Measurements from ENCODE around the gene SEMA3A.

DNA sequence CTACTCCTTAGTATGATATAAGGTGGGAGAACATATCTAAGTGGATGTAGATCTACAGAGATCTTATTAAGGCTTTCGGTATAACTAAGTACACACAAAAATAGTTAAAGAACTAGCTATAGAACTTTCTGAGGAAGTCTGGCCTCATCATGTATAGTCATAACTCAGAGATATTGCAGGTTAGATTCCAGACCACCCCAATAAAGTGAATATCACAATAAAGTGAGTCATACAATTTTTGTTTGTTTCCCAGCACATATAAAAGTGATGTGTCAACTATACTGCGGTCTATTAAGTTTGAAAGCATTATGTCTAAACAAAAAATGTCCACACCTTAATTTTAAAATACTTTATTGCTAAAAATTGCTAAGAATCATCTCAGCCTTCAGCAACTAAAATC lies 24.7 kb upstream of the SEMA3A start:
- TF ChIP-seq STAT1 (IDR thresholded peaks at IDR 0.05; ENCODE audit: unreplicated experiment) (no peak), REST (IDR thresholded peaks at IDR 0.05; ENCODE audit: unreplicated experiment) (no peak), POLR2AphosphoS5 (IDR thresholded peaks at IDR 0.05; ENCODE audit: low read depth) (no peak), EZH2 (IDR thresholded peaks at IDR 0.05; ENCODE audit: low read depth, unreplicated experiment) (no peak), ZNF114 (CRISPR knock-in tag; IDR thresholded peaks at IDR 0.05) (no peak), CREB1 (CRISPR knock-in tag; IDR thresholded peaks at IDR 0.05; ENCODE audit: low read depth) (no peak)
- TF ChIP-seq, protein P1, sequence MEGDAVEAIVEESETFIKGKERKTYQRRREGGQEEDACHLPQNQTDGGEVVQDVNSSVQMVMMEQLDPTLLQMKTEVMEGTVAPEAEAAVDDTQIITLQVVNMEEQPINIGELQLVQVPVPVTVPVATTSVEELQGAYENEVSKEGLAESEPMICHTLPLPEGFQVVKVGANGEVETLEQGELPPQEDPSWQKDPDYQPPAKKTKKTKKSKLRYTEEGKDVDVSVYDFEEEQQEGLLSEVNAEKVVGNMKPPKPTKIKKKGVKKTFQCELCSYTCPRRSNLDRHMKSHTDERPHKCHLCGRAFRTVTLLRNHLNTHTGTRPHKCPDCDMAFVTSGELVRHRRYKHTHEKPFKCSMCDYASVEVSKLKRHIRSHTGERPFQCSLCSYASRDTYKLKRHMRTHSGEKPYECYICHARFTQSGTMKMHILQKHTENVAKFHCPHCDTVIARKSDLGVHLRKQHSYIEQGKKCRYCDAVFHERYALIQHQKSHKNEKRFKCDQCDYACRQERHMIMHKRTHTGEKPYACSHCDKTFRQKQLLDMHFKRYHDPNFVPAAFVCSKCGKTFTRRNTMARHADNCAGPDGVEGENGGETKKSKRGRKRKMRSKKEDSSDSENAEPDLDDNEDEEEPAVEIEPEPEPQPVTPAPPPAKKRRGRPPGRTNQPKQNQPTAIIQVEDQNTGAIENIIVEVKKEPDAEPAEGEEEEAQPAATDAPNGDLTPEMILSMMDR (conservative IDR thresholded peaks at IDR 0.05; ENCODE audit: low read depth in 2 of 2), result no peak
- TF ChIP-seq, protein P2, sequence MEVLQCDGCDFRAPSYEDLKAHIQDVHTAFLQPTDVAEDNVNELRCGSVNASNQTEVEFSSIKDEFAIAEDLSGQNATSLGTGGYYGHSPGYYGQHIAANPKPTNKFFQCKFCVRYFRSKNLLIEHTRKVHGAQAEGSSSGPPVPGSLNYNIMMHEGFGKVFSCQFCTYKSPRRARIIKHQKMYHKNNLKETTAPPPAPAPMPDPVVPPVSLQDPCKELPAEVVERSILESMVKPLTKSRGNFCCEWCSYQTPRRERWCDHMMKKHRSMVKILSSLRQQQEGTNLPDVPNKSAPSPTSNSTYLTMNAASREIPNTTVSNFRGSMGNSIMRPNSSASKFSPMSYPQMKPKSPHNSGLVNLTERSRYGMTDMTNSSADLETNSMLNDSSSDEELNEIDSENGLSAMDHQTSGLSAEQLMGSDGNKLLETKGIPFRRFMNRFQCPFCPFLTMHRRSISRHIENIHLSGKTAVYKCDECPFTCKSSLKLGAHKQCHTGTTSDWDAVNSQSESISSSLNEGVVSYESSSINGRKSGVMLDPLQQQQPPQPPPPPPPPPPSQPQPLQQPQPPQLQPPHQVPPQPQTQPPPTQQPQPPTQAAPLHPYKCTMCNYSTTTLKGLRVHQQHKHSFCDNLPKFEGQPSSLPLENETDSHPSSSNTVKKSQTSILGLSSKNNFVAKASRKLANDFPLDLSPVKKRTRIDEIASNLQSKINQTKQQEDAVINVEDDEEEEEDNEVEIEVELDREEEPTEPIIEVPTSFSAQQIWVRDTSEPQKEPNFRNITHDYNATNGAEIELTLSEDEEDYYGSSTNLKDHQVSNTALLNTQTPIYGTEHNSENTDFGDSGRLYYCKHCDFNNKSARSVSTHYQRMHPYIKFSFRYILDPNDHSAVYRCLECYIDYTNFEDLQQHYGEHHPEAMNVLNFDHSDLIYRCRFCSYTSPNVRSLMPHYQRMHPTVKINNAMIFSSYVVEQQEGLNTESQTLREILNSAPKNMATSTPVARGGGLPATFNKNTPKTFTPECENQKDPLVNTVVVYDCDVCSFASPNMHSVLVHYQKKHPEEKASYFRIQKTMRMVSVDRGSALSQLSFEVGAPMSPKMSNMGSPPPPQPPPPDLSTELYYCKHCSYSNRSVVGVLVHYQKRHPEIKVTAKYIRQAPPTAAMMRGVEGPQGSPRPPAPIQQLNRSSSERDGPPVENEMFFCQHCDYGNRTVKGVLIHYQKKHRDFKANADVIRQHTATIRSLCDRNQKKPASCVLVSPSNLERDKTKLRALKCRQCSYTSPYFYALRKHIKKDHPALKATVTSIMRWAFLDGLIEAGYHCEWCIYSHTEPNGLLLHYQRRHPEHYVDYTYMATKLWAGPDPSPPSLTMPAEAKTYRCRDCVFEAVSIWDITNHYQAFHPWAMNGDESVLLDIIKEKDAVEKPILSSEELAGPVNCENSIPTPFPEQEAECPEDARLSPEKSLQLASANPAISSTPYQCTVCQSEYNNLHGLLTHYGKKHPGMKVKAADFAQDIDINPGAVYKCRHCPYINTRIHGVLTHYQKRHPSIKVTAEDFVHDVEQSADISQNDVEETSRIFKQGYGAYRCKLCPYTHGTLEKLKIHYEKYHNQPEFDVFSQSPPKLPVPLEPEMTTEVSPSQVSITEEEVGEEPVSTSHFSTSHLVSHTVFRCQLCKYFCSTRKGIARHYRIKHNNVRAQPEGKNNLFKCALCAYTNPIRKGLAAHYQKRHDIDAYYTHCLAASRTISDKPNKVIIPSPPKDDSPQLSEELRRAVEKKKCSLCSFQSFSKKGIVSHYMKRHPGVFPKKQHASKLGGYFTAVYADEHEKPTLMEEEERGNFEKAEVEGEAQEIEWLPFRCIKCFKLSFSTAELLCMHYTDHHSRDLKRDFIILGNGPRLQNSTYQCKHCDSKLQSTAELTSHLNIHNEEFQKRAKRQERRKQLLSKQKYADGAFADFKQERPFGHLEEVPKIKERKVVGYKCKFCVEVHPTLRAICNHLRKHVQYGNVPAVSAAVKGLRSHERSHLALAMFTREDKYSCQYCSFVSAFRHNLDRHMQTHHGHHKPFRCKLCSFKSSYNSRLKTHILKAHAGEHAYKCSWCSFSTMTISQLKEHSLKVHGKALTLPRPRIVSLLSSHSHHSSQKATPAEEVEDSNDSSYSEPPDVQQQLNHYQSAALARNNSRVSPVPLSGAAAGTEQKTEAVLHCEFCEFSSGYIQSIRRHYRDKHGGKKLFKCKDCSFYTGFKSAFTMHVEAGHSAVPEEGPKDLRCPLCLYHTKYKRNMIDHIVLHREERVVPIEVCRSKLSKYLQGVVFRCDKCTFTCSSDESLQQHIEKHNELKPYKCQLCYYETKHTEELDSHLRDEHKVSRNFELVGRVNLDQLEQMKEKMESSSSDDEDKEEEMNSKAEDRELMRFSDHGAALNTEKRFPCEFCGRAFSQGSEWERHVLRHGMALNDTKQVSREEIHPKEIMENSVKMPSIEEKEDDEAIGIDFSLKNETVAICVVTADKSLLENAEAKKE (CRISPR knock-in tag; IDR thresholded peaks at IDR 0.05), result no peak
- TF ChIP-seq, protein P3, sequence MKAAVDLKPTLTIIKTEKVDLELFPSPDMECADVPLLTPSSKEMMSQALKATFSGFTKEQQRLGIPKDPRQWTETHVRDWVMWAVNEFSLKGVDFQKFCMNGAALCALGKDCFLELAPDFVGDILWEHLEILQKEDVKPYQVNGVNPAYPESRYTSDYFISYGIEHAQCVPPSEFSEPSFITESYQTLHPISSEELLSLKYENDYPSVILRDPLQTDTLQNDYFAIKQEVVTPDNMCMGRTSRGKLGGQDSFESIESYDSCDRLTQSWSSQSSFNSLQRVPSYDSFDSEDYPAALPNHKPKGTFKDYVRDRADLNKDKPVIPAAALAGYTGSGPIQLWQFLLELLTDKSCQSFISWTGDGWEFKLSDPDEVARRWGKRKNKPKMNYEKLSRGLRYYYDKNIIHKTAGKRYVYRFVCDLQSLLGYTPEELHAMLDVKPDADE (IDR thresholded peaks at IDR 0.05), result no peak
